Astrocyte (in vitro differentiated cells and primary cell): Measurements from ENCODE around the gene CACNA1A. TPM values are rescaled to one million over a fixed set of nuclear protein-coding genes. Genes with fewer than 3 reads are reported as not detected.

Experiments used
- DNase-seq: peaks from one replicate; pipeline ENCODE4 v3.0.0-alpha.2; 2010; ENCODE audit warnings: low read depth
- FAIRE-seq: peaks from 2 replicates; lab custom pipeline; 2011; peaks lifted over from hg19 to GRCh38; lab: Jason Lieb, UNC
- H2AFZ ChIP-seq: 2 replicates; pipeline ENCODE4 v1.6.0; 2012; ENCODE audit warnings: low read depth, low read length, inconsistent platforms
- H3K27ac ChIP-seq: 2 replicates; pipeline ENCODE4 v1.5.1; 2011; ENCODE audit warnings: low read depth, low read length, inconsistent platforms
- H3K27me3 ChIP-seq: 2 replicates; pipeline ENCODE4 v1.6.0; 2011; ENCODE audit warnings: low read length, inconsistent platforms; ENCODE audit not compliant: insufficient read depth
- H3K36me3 ChIP-seq: 2 replicates; pipeline ENCODE4 v1.5.1; 2011; ENCODE audit warnings: low read length, inconsistent platforms; ENCODE audit not compliant: insufficient read depth
- H3K4me1 ChIP-seq: 2 replicates; pipeline ENCODE4 v1.5.1; 2011; ENCODE audit warnings: low read length, inconsistent platforms; ENCODE audit not compliant: insufficient read depth
- H3K4me2 ChIP-seq: 2 replicates; pipeline ENCODE4 v1.6.0; 2012; ENCODE audit warnings: low read length, inconsistent platforms
- H3K4me3 ChIP-seq: 2 replicates; pipeline ENCODE4 v1.5.1; 2011; ENCODE audit warnings: low read depth, mild to moderate bottlenecking, low read length, inconsistent platforms; ENCODE audit not compliant: insufficient read depth
- H3K79me2 ChIP-seq: 2 replicates; pipeline ENCODE4 v1.6.0; 2012; ENCODE audit warnings: mild to moderate bottlenecking, low read length, inconsistent platforms; ENCODE audit not compliant: insufficient read depth
- H3K9ac ChIP-seq: 2 replicates; pipeline ENCODE4 v1.6.0; 2012; ENCODE audit warnings: mild to moderate bottlenecking, low read length, inconsistent platforms
- H3K9me3 ChIP-seq: 2 replicates; pipeline ENCODE4 v1.5.1; 2012; ENCODE audit warnings: low read depth, mild to moderate bottlenecking, low read length, inconsistent platforms; ENCODE audit not compliant: insufficient read depth
- H4K20me1 ChIP-seq: 2 replicates; pipeline ENCODE4 v1.6.0; 2012; ENCODE audit warnings: low read length, inconsistent platforms; ENCODE audit not compliant: insufficient read depth
- H3K27ac Mint-ChIP-seq: one replicate; pipeline ENCODE4 v1.8.0; 2021; ENCODE audit warnings: mild to moderate bottlenecking, mixed read lengths; ENCODE audit not compliant: unreplicated experiment
- H3K27me3 Mint-ChIP-seq: one replicate; pipeline ENCODE4 v1.8.0; 2021; ENCODE audit warnings: low read depth, mixed read lengths; ENCODE audit not compliant: unreplicated experiment
- H3K36me3 Mint-ChIP-seq: one replicate; pipeline ENCODE4 v1.8.0; 2021; ENCODE audit warnings: low read depth, mixed read lengths; ENCODE audit not compliant: unreplicated experiment
- H3K4me1 Mint-ChIP-seq: one replicate; pipeline ENCODE4 v1.8.0; 2021; ENCODE audit warnings: low read depth, mixed read lengths; ENCODE audit not compliant: unreplicated experiment
- H3K4me3 Mint-ChIP-seq: one replicate; pipeline ENCODE4 v1.8.0; 2021; ENCODE audit warnings: mild to moderate bottlenecking, moderate library complexity, mixed read lengths; ENCODE audit not compliant: unreplicated experiment
- H3K9me3 Mint-ChIP-seq: one replicate; pipeline ENCODE4 v1.8.0; 2021; ENCODE audit warnings: mild to moderate bottlenecking, mixed read lengths; ENCODE audit not compliant: unreplicated experiment
- EZH2 ChIP-seq: IDR thresholded peaks from 2 replicates; pipeline ENCODE4 v1.6.1; 2012; ENCODE audit warnings: mild to moderate bottlenecking, low read length, inconsistent platforms; ENCODE audit not compliant: insufficient read depth
- total RNA-seq: library from RNA; stranded (reverse); gene quantifications from 2 replicates; pipeline ENCODE4 v1.2.1, GENCODE V29; 2021
- TF ChIP-seq, protein P1 (sequence below): IDR thresholded peaks from 2 replicates; pipeline ENCODE4 v1.5.1; 2011; ENCODE audit warnings: low read depth, mild to moderate bottlenecking, inconsistent platforms, low read length, moderate library complexity; ENCODE audit not compliant: insufficient read depth

Gene CACNA1A
- total RNA-seq, 1 donor from 2014 or later, result 9.4 TPM

DNA sequence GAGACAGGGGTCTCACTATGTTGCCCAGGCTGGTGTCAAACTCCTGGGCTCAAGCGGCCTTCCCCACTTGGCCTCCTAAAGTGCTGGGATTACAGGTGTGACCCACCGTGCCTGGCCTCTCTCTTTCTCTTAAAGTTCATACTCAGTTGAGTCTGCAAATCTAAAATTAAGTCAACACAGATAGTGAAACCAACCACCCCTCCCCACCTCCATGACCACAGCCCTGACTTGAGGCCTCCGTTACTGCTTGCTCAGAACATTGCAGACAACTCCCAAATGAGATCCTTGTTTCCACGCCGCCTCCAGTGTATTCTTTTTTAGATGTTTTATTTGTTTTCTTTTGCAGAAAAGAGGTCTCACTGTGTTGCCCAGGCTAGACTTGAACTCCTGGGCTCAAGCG is 94.4 kb downstream of the CACNA1A start:
- Histone ChIP-seq H3K27me3 (no peaks in the 10 kb centered on the region), H3K79me2 (no peaks in the 10 kb centered on the region), H3K4me3 (no peak overlapping the region), H3K27ac (no peak overlapping the region), H2AFZ (no peak overlapping the region), H4K20me1 (no peaks in the 10 kb centered on the region), H3K9me3 (no peaks in the 10 kb centered on the region), H3K36me3 (no peaks in the 10 kb centered on the region), H3K9ac (no peak overlapping the region), H3K4me2 (no peak overlapping the region), H3K4me1 (no peaks in the 10 kb centered on the region)
- TF ChIP-seq EZH2, result no peak
- TF ChIP-seq, protein P1, sequence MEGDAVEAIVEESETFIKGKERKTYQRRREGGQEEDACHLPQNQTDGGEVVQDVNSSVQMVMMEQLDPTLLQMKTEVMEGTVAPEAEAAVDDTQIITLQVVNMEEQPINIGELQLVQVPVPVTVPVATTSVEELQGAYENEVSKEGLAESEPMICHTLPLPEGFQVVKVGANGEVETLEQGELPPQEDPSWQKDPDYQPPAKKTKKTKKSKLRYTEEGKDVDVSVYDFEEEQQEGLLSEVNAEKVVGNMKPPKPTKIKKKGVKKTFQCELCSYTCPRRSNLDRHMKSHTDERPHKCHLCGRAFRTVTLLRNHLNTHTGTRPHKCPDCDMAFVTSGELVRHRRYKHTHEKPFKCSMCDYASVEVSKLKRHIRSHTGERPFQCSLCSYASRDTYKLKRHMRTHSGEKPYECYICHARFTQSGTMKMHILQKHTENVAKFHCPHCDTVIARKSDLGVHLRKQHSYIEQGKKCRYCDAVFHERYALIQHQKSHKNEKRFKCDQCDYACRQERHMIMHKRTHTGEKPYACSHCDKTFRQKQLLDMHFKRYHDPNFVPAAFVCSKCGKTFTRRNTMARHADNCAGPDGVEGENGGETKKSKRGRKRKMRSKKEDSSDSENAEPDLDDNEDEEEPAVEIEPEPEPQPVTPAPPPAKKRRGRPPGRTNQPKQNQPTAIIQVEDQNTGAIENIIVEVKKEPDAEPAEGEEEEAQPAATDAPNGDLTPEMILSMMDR, result no peak
- no peaks in the 10 kb centered on the region for H3K36me3 Mint-ChIP-seq
- no peak overlapping the region for H3K4me3 Mint-ChIP-seq
- H3K4me1 Mint-ChIP-seq, result no peaks in the 10 kb centered on the region
- FAIRE-seq, result no peak
- peaks cover 8% of the 10 kb centered on the region for H3K9me3 Mint-ChIP-seq
- DNase-seq, result no peak
- H3K27me3 Mint-ChIP-seq, result peaks cover 10% of the 10 kb centered on the region
- no peak overlapping the region for H3K27ac Mint-ChIP-seq

DNA sequence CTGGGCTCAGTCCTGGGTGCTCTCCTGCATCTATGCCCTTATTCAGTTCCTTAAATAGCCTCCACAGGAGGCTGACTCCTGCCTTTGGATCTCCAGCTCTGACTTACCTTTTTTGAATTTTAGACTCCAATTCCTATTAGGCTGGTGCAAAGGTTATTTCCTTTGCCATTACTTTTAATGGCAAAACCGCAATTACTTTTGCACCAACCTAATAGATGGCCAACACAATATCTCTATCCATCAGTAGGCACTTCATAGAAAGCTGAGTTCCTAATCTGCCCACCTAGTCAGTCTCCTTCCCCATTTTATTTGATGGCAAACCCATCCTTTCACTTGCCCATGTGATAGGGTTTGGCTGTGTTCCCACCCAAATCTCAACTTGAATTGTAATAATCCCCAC is 95.3 kb downstream of the CACNA1A start:
- no peak for FAIRE-seq
- Histone ChIP-seq H3K9me3 (no peaks in the 10 kb centered on the region), H4K20me1 (no peaks in the 10 kb centered on the region), H3K9ac (no peak overlapping the region), H2AFZ (no peak overlapping the region), H3K27ac (no peak overlapping the region), H3K27me3 (no peaks in the 10 kb centered on the region), H3K36me3 (no peaks in the 10 kb centered on the region), H3K4me2 (no peak overlapping the region), H3K4me3 (no peak overlapping the region), H3K4me1 (no peaks in the 10 kb centered on the region), H3K79me2 (no peaks in the 10 kb centered on the region)
- Mint-ChIP-seq H3K9me3 (peaks cover 8% of the 10 kb centered on the region), H3K27ac (no peak overlapping the region), H3K36me3 (no peaks in the 10 kb centered on the region), H3K4me1 (no peaks in the 10 kb centered on the region), H3K4me3 (no peak overlapping the region), H3K27me3 (peaks cover 10% of the 10 kb centered on the region)
- TF ChIP-seq EZH2, result no peak
- TF ChIP-seq, protein P1, result no peak
- DNase-seq, result no peak

DNA sequence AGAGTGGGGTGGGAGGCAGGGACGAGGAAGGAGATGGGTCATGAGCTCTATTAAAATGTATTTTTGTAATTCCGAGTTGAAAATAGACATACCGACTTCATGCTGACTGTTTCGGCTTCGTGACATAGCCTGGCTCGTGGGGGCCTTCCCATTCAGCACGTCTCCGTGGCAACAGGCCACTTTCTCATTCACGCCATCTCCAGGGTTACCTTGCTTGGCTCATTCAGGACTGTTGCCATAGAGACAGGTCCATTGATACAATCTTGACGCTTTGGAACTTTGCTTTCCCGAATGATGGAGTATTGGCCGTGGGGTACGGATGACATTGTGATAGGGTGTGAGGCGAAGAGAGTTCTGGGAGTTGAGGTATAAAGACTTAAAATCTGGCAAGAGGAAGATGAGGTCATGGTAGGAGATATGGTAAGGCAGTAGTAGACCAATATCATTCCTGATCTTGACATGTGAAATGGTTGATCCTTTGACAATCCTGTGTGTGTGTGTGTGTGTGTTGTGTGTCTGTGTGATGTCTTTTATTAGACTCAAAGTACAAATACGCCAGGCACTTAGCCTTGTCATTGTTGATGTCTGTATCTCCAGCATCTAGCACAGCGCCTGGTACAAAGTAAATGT is 97.3 kb downstream of the CACNA1A start:
- Mint-ChIP-seq H3K9me3 (peaks cover 8% of the 10 kb centered on the region), H3K27me3 (peaks cover 10% of the 10 kb centered on the region), H3K4me1 (no peaks in the 10 kb centered on the region), H3K36me3 (no peaks in the 10 kb centered on the region), H3K27ac (no peak overlapping the region), H3K4me3 (no peak overlapping the region)
- no peak for DNase-seq
- FAIRE-seq, result no peak
- Histone ChIP-seq H3K4me2 (no peak overlapping the region), H3K4me3 (no peak overlapping the region), H3K36me3 (no peaks in the 10 kb centered on the region), H3K9me3 (no peaks in the 10 kb centered on the region), H2AFZ (no peak overlapping the region), H4K20me1 (no peaks in the 10 kb centered on the region), H3K27ac (no peak overlapping the region), H3K9ac (no peak overlapping the region), H3K4me1 (no peaks in the 10 kb centered on the region), H3K79me2 (no peaks in the 10 kb centered on the region), H3K27me3 (no peaks in the 10 kb centered on the region)
- no peak for TF ChIP-seq EZH2
- TF ChIP-seq, protein P1, result no peak
